Measurements from ENCODE around the gene TNFRSF8. TPM values are rescaled to one million over a fixed set of nuclear protein-coding genes. Genes with fewer than 3 reads are reported as not detected.
A peak's percentile ranks its signal among the peaks of the same experiment; 100 is the strongest.

Gene TNFRSF8
- total and polyA plus RNA-seq, 9 donors: 0.17 to 10.9 (median 0.45) TPM

DNA sequence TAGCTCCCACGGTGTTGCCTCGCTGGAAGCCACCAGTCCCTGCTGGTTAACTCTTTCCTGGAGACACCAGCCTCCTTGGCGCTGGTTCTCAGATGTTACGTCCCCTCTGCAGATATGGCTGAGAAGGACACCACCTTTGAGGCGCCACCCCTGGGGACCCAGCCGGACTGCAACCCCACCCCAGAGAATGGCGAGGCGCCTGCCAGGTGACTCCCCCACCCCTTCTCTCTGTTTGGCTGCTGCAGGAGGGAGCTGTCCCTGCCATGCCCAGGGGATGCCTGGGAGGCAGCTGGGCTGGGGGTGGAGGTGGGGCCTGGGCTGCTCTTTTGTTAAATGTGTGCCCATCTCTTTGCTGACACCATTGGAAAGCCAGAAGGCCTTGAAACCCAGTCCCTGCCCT lies 60.1 kb downstream of the TNFRSF8 start:
- TF ChIP-seq EP300 (IDR thresholded peaks at IDR 0.05) (no peak), POLR2A (IDR thresholded peaks at IDR 0.05) (no peak)
- TF ChIP-seq, protein P1, sequence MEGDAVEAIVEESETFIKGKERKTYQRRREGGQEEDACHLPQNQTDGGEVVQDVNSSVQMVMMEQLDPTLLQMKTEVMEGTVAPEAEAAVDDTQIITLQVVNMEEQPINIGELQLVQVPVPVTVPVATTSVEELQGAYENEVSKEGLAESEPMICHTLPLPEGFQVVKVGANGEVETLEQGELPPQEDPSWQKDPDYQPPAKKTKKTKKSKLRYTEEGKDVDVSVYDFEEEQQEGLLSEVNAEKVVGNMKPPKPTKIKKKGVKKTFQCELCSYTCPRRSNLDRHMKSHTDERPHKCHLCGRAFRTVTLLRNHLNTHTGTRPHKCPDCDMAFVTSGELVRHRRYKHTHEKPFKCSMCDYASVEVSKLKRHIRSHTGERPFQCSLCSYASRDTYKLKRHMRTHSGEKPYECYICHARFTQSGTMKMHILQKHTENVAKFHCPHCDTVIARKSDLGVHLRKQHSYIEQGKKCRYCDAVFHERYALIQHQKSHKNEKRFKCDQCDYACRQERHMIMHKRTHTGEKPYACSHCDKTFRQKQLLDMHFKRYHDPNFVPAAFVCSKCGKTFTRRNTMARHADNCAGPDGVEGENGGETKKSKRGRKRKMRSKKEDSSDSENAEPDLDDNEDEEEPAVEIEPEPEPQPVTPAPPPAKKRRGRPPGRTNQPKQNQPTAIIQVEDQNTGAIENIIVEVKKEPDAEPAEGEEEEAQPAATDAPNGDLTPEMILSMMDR (IDR thresholded peaks at IDR 0.05): no peak
- no peak for DNase-seq
- Histone ChIP-seq H3K36me3 (no peaks in the 10 kb centered on the region), H3K27ac (no peak overlapping the region), H3K4me1 (ENCODE audit: insufficient read depth) (peaks cover 4% of the 10 kb centered on the region), H3K9me3 (no peaks in the 10 kb centered on the region), H3K27me3 (no peaks in the 10 kb centered on the region), H3K4me3 (no peak overlapping the region)
- 54 to 76% (median 61%) methylated on average over 8 of the region's 8 CpGs for WGBS, 3 donors
- intact Hi-C loops (cut with DNase I): loop anchor here in 1 of 4 donors (10.0 kb wide), 1 partner anchor 532 kb away; no protein-coding TSS in a partner anchor

DNA sequence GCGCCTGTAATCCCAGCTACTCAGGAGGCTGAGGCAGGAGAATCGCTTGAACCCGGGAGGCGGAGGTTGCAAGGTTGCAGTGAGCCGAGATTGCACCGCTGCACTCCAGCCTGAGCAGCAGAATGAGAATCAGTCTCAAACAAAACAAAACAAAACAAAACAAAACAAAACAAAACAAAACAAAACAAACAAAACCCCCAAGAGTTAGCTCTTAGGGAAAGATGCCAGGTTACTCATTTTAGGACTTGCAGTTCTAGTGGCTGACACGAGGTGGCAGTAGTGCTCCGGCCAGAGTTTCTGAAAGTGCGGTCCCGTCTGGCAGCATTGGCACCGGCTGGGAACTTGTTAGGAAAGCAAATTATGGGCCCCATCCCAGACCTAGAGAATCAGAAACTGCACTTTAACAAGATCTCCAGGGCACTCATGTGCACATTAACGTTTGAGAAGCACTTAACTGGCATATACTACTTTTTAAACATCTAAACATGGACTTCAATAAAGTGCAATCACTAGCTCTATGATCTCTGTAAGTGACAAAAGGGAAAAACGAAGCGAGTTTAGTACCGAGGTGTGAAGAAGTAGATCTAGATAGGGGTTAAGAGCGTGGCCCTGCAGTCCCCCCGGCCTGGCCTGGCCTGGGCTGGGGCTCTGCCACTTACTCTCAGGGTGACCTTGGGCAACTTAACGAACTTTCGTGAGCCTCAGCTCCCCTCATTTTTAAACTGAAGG lies 61.8 kb downstream of the TNFRSF8 start:
- intact Hi-C loops (cut with DNase I): loop anchor here in 3 of 4 donors (1.0 to 10.0 kb wide), 4 partner anchors 82 to 530 kb away; no protein-coding TSS in a partner anchor
- no peak overlapping the region for H3K27ac ChIP-seq
- 34 to 43% (median 39%) methylated on average over 19 of the region's 19 CpGs for WGBS, 3 donors

DNA sequence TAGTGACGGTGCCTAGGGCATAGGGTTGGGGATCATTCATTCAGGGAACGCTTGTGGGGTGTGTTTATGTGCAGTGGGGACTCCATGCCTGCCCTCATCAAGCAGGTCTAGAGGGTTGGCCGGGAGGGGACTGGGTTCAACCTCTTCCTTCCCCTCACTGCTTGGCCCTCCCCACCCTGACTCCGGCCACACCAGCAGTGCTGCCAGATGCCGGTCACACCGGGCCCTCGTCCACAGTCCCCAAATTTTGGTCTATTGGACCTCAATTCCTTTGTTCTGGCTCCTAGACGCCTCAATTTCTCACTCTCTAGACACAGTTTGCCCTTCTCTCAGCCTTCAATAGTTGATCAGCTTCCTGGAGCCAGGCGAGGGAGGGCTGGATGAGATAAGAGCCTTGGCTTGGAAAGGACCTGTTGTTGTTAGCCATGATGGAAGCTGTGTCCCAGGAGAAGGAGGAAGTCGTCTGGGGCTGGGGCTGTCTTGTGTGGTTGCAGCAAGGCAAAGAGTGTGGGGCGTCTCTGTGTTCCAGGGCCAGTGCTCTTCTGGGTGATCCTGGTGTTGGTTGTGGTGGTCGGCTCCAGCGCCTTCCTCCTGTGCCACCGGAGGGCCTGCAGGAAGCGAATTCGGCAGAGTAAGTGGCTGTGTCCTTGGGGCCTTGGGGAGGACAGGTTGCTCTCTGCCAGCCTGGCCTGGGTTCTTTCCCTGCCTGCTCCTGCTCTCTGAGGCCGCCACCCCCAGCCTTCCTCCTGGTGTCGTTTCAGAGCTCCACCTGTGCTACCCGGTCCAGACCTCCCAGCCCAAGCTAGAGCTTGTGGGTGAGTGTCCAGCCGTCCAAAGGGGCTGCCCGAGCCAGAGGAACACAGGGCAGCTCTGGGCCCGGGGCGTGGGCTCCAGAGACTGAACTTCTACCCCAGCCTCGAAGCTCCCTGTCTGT lies 62.6 kb downstream of the TNFRSF8 start:
- 74 to 79% (median 79%) methylated on average over 23 to 24 of the region's 24 CpGs for WGBS, 3 donors
- intact Hi-C loops (cut with DNase I): loop anchor here (2.0 to 10.0 kb wide), 3 partner anchors 81 to 529 kb away; no protein-coding TSS in a partner anchor
- DNase-seq: no peak

More for the DNA sequence above, 61.8 kb downstream of the TNFRSF8 start:
- peak; percentile 80 to 87 (median 84) for DNase-seq
- Histone ChIP-seq H3K4me3 (no peak overlapping the region), H3K9me3 (no peaks in the 10 kb centered on the region), H3K27me3 (no peaks in the 10 kb centered on the region), H3K36me3 (no peaks in the 10 kb centered on the region), H3K4me1 (ENCODE audit: insufficient read depth) (peaks cover 4% of the 10 kb centered on the region)
- TF ChIP-seq, protein P1 (IDR thresholded peaks at IDR 0.05): peak; percentile 75 to 97 (median 93)
- no peak for TF ChIP-seq EP300 (IDR thresholded peaks at IDR 0.05)

DNA sequence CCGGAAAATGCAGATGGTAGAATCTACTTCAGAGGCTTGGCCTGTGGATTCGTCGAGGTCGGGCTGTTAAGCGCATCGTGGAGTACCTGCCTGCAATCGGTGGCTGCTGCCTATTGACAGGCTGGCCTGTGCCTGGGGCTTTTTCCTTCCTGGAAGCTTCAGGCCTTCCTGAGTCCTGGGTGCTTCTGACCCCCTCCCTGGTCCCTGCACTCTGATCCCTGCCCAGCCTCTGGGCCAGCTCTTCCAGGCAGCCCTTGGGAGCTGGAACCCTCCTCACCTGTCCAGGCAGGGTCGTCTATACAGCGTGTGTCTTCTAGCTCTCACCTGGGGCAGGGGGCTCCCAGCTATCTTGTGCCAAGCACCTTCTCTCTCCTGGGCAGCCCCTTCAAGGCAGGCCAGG lies 63.7 kb downstream of the TNFRSF8 start:
- Histone ChIP-seq H3K36me3 (no peaks in the 10 kb centered on the region), H3K27me3 (no peaks in the 10 kb centered on the region), H3K27ac (no peak overlapping the region), H3K4me1 (ENCODE audit: insufficient read depth) (peaks cover 4% of the 10 kb centered on the region), H3K4me3 (no peak overlapping the region), H3K9me3 (no peaks in the 10 kb centered on the region)
- DNase-seq: no peak
- WGBS, 3 donors: 92 to 98% (median 96%) methylated on average over 9 of the region's 9 CpGs
- TF ChIP-seq, protein P1 (IDR thresholded peaks at IDR 0.05): no peak
- TF ChIP-seq POLR2A (IDR thresholded peaks at IDR 0.05) (no peak), EP300 (IDR thresholded peaks at IDR 0.05) (no peak)
- intact Hi-C loops (cut with DNase I): loop anchor here in 2 of 4 donors (2.0 to 10.0 kb wide), 2 partner anchors 80 to 528 kb away; no protein-coding TSS in a partner anchor

More for the DNA sequence above, 62.6 kb downstream of the TNFRSF8 start:
- Histone ChIP-seq H3K4me3 (no peak overlapping the region), H3K9me3 (no peaks in the 10 kb centered on the region), H3K27me3 (no peaks in the 10 kb centered on the region), H3K27ac (no peak overlapping the region), H3K36me3 (no peaks in the 10 kb centered on the region), H3K4me1 (ENCODE audit: insufficient read depth) (peaks cover 4% of the 10 kb centered on the region)
- TF ChIP-seq, protein P1 (IDR thresholded peaks at IDR 0.05): no peak
- TF ChIP-seq EP300 (IDR thresholded peaks at IDR 0.05) (no peak), POLR2A (IDR thresholded peaks at IDR 0.05) (no peak)
